ENCODE data around the gene GRAP2. TPM values are rescaled to one million over a fixed set of nuclear protein-coding genes. Genes with fewer than 3 reads are reported as not detected.

The GRAP2 gene
- total and polyA plus RNA-seq, 2 experiments from 2014 or later: 0.42 TPM; not detected in 1

DNA sequence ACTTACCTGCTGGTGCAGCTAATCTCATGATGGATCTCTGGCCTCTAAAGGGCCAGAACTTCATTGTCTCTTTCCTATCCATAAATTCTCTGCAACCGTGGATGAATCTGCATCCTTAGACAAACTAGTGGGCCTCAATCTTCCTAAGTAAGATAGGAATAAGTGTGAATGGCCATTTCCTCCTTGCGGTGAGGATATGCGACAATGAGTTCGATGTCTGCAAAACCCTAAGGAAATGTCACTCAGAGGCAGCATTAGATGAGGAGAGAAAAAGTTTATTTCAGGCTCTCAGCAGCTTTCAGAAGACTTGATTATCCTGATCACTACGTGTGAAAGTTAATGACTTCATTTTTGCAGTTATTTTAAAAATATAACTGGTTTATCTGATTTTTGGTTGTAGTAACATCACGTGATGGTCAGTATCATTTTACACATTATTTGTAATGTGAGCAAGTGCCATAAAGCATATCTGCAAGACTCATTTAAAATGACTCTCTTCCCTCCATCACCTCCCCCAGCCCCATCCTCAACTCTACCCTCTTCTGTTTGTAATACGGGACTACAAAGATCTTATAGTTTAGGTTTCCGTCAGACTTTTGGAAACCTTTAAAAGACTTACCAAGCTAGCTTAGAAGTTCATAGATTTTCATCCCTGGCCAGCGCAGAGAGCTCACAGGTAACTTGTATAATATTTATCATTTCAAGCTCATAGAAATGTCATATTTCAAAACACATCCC lies 10.2 kb downstream of the GRAP2 start (continued):
- no peak for TF ChIP-seq ZNF114 (CRISPR knock-in tag; IDR thresholded peaks at IDR 0.05)
- TF ChIP-seq, protein P1, sequence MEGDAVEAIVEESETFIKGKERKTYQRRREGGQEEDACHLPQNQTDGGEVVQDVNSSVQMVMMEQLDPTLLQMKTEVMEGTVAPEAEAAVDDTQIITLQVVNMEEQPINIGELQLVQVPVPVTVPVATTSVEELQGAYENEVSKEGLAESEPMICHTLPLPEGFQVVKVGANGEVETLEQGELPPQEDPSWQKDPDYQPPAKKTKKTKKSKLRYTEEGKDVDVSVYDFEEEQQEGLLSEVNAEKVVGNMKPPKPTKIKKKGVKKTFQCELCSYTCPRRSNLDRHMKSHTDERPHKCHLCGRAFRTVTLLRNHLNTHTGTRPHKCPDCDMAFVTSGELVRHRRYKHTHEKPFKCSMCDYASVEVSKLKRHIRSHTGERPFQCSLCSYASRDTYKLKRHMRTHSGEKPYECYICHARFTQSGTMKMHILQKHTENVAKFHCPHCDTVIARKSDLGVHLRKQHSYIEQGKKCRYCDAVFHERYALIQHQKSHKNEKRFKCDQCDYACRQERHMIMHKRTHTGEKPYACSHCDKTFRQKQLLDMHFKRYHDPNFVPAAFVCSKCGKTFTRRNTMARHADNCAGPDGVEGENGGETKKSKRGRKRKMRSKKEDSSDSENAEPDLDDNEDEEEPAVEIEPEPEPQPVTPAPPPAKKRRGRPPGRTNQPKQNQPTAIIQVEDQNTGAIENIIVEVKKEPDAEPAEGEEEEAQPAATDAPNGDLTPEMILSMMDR (conservative IDR thresholded peaks at IDR 0.05; ENCODE audit: low read depth in 2 of 2): no peak
- TF ChIP-seq, protein P2, sequence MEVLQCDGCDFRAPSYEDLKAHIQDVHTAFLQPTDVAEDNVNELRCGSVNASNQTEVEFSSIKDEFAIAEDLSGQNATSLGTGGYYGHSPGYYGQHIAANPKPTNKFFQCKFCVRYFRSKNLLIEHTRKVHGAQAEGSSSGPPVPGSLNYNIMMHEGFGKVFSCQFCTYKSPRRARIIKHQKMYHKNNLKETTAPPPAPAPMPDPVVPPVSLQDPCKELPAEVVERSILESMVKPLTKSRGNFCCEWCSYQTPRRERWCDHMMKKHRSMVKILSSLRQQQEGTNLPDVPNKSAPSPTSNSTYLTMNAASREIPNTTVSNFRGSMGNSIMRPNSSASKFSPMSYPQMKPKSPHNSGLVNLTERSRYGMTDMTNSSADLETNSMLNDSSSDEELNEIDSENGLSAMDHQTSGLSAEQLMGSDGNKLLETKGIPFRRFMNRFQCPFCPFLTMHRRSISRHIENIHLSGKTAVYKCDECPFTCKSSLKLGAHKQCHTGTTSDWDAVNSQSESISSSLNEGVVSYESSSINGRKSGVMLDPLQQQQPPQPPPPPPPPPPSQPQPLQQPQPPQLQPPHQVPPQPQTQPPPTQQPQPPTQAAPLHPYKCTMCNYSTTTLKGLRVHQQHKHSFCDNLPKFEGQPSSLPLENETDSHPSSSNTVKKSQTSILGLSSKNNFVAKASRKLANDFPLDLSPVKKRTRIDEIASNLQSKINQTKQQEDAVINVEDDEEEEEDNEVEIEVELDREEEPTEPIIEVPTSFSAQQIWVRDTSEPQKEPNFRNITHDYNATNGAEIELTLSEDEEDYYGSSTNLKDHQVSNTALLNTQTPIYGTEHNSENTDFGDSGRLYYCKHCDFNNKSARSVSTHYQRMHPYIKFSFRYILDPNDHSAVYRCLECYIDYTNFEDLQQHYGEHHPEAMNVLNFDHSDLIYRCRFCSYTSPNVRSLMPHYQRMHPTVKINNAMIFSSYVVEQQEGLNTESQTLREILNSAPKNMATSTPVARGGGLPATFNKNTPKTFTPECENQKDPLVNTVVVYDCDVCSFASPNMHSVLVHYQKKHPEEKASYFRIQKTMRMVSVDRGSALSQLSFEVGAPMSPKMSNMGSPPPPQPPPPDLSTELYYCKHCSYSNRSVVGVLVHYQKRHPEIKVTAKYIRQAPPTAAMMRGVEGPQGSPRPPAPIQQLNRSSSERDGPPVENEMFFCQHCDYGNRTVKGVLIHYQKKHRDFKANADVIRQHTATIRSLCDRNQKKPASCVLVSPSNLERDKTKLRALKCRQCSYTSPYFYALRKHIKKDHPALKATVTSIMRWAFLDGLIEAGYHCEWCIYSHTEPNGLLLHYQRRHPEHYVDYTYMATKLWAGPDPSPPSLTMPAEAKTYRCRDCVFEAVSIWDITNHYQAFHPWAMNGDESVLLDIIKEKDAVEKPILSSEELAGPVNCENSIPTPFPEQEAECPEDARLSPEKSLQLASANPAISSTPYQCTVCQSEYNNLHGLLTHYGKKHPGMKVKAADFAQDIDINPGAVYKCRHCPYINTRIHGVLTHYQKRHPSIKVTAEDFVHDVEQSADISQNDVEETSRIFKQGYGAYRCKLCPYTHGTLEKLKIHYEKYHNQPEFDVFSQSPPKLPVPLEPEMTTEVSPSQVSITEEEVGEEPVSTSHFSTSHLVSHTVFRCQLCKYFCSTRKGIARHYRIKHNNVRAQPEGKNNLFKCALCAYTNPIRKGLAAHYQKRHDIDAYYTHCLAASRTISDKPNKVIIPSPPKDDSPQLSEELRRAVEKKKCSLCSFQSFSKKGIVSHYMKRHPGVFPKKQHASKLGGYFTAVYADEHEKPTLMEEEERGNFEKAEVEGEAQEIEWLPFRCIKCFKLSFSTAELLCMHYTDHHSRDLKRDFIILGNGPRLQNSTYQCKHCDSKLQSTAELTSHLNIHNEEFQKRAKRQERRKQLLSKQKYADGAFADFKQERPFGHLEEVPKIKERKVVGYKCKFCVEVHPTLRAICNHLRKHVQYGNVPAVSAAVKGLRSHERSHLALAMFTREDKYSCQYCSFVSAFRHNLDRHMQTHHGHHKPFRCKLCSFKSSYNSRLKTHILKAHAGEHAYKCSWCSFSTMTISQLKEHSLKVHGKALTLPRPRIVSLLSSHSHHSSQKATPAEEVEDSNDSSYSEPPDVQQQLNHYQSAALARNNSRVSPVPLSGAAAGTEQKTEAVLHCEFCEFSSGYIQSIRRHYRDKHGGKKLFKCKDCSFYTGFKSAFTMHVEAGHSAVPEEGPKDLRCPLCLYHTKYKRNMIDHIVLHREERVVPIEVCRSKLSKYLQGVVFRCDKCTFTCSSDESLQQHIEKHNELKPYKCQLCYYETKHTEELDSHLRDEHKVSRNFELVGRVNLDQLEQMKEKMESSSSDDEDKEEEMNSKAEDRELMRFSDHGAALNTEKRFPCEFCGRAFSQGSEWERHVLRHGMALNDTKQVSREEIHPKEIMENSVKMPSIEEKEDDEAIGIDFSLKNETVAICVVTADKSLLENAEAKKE (CRISPR knock-in tag; IDR thresholded peaks at IDR 0.05): no peak

- no peaks in the 10 kb centered on the region for H3K79me2 ChIP-seq (replicated peaks; ENCODE audit: insufficient read depth)
- Mint-ChIP-seq H3K27me3 (ENCODE audit: insufficient read depth, low read depth, poor library complexity) (peaks cover 6% of the 10 kb centered on the region), H3K27ac (no peak overlapping the region), H3K4me1 (peaks cover 19% of the 10 kb centered on the region), H3K36me3 (ENCODE audit: low read depth) (no peaks in the 10 kb centered on the region), H3K4me3 (no peak overlapping the region), H3K9me3 (no peaks in the 10 kb centered on the region)
- TF ChIP-seq ZNF331 (CRISPR knock-in tag; IDR thresholded peaks at IDR 0.05; ENCODE audit: low read depth) (no peak), EZH2 (IDR thresholded peaks at IDR 0.05; ENCODE audit: low read depth, unreplicated experiment) (no peak), CREB1 (CRISPR knock-in tag; IDR thresholded peaks at IDR 0.05; ENCODE audit: low read depth) (no peak), ZNF114 (CRISPR knock-in tag; IDR thresholded peaks at IDR 0.05) (no peak)
- TF ChIP-seq, protein P2 (CRISPR knock-in tag; IDR thresholded peaks at IDR 0.05): no peak
- H3K4me3 ChIP-seq: no peak overlapping the region
- H3K27me3 ChIP-seq (ENCODE audit: insufficient read depth): no peaks in the 10 kb centered on the region
- no peak for DNase-seq (ENCODE audit: low spot score)
- H3K36me3 ChIP-seq (ENCODE audit: insufficient read depth): no peaks in the 10 kb centered on the region
- no peaks in the 10 kb centered on the region for H3F3A ChIP-seq (replicated peaks; ENCODE audit: low read depth)
- H3K27ac ChIP-seq (ENCODE audit: low read depth): no peak overlapping the region
- no peaks in the 10 kb centered on the region for H4K20me1 ChIP-seq (replicated peaks; ENCODE audit: insufficient read depth)
- peaks cover 15% of the 10 kb centered on the region for H3K4me1 ChIP-seq (ENCODE audit: insufficient read depth)
- H2AFZ ChIP-seq: no peak overlapping the region
- H3K9me2 ChIP-seq (ENCODE audit: insufficient read depth): no peaks in the 10 kb centered on the region
- ATAC-seq: no peak
- no peak overlapping the region for H3K4me2 ChIP-seq
Measured at GRCh38 chr22:39913321-39913720, 12.4 kb downstream of the GRAP2 start.
